Cerebellar cortex (tissue), 1 donor: ENCODE data around the gene LRBA.

Source experiments
- DNase-seq: peaks from one replicate; pipeline ENCODE4 v3.0.0-alpha.2; 2015; ENCODE audit warnings: low spot score

The LRBA gene

DNA sequence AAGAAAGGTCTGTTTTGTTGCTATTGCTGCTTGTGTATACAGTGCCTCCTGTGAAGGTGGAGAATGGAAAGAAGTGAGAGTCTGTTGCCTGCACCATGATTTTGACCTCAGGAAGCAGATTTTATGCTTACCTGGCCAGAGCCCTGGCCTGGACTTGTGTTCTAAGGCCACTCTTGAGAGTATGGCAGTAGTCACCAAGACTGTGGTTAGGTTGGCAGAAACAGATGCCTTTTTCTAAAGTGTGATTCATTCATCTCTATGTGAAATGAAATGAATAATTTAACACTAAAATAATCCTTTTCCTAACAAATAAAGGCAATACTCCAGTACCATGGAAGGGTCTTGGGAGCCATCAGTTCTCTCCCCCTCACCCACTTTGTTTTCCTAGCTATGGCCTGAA is 775.1 kb downstream of the LRBA start:
- DNase-seq, result no peak

GRCh38 chr4:150238591-150238990 is 776.5 kb downstream of the LRBA start:
- no peak for DNase-seq

DNA sequence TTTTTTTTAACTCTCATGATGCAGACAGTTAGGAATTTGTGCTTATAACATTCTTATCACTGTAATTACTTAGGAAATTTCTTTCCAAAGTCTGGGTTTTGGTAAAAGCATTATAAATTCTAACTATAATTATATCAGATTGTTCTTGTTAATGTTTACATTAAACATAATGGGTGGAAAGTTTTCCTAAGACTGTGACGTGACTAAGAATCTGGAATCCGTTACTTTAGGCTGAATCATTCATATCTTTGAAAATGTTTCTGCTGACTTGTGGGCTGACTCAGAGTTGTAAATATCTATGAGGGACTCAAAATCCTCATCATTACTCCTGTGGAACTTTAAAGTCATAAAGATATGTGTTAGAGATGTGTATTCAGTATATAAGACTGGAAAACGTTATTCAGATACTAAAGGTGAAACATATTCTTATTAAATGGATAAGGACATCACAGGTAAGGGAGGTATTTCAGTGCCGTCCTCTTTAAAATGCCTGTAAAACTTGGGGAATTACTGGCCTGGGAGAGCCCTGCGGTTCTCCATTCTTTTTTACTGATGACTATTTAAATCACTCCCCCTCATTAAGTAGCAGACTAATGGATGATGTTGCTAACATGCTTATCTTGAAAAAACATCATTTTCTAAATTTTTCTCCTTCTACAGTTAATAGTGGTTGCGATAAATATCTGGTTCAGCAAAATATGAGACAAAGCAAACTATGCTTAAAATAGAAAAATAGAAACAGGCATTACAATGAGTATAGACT is 777.8 kb downstream of the LRBA start:
- DNase-seq, result no peak

GRCh38 chr4:150236626-150237025 is 778.5 kb downstream of the LRBA start:
- DNase-seq, result no peak

GRCh38 chr4:150235808-150236271 is 779.2 kb downstream of the LRBA start:
- no peak for DNase-seq

DNA sequence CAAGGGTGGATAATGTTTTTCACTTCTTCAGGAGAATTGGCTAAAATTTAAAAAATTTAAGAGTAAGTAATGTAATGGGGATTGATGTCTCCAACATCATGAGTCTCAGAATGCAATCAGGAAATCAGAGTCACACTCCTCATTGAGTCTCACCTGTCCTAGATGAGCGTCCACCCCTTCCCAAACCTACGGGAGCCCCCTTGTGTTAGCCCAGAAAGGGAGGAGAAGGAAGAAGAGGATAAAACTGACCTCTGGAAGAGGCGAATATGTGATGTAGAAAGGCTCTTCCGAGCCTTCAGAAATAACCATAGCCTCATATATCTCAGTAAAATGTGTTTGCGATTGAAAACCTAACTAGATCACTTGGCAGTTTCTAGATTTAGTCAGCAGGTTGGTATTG is 779.8 kb downstream of the LRBA start:
- DNase-seq, result no peak

DNA sequence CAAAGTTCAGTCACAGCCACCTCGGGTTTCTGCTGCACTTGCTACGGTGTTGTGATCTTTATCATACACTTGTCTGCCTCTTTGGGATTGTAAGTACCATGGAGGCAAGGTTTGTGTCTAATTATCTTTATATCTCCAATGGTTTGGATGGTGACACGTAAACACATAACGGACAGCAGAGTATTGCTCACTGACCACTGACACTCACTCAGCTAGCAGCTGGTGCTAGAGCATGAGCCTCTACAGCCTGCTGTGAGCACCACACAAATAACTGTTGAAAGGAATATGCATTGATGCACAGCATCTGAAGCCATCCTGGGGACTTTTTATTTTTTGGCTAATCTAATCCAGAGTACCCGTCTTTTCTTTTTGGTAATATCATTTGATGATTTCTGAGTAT is 780.8 kb downstream of the LRBA start:
- no peak for DNase-seq

GRCh38 chr4:150232029-150232428 is 783.1 kb downstream of the LRBA start:
- DNase-seq, result no peak

- no peak for DNase-seq
Measured at GRCh38 chr4:150231107-150231770, 783.8 kb downstream of the LRBA start.

DNA sequence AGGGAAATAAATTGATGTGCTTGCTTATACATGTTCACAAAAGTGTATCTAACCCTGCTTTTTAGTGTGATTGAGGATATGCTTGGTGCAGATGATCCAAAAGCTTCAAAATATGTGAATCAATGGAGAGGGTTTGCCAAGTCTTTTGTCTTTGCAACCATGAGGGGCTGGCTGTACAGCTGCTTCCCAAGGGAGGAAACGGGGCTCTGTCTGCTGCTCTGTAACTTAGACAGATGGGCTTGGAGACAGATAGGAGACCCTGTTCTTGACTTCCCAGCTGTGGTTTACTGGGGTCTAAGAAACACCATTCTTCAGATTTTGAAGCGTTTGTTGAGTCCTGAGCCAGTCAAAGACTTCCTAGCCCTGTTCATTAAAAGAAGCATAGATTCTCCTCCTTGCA is 784.5 kb downstream of the LRBA start:
- DNase-seq, result no peak

GRCh38 chr4:150229520-150229919 is 785.6 kb downstream of the LRBA start:
- no peak for DNase-seq

GRCh38 chr4:150224896-150225591 is 790.0 kb downstream of the LRBA start:
- no peak for DNase-seq

- DNase-seq, result no peak
Measured at GRCh38 chr4:150219841-150220240, 795.2 kb downstream of the LRBA start.

GRCh38 chr4:150218447-150218846 is 796.6 kb downstream of the LRBA start:
- no peak for DNase-seq

DNA sequence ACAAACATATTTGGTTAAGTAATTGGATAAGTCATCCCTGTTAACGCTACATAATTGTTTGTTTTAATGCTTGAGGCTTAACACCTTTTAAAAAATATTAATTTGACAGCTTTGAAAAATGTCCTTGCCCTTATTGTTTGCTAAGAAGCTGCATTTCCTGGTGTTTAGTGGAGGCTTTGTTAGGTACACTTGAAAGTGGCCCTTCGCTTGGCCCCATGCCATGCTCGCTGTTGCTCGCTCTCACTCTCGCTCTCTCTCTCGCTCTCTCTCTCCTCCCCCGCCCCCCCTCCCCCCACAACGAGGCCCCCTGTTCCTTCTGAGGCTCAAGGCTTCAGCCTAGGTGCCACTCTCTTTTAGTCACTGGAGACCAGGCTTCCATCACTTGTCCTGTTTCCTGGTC is 797.3 kb downstream of the LRBA start:
- no peak for DNase-seq

- DNase-seq, result peak; percentile 34
Measured at GRCh38 chr4:150217192-150217591, 797.9 kb downstream of the LRBA start.

GRCh38 chr4:150216726-150217125 is 798.4 kb downstream of the LRBA start:
- no peak for DNase-seq

GRCh38 chr4:150215601-150216000 is 799.5 kb downstream of the LRBA start:
- no peak for DNase-seq
